Naive thymus-derived CD8-positive, alpha-beta T cell (primary cell): Measurements from ENCODE around the gene EFHC2. TPM values are rescaled to one million over a fixed set of nuclear protein-coding genes. Genes with fewer than 3 reads are reported as not detected.

Experiments used
- ATAC-seq, 2 donors: fragments of 150-1000 bp; cut with Tn5 transposase in 1 of 2; sonication (Bioruptor Pico), chemical (Tn5 transposase) in 1 of 2; 1 replicate in 1 of 2; 2 replicates in 1 of 2; pipeline ENCODE4 v1.10.0; 2021; ENCODE audit warnings: mild to moderate bottlenecking in 2 of 2, moderate library complexity in 2 of 2
- POLR2A ChIA-PET: fragments of 350-600 bp; sonication (Branson Sonifier 250); formaldehyde crosslinking; loops from one replicate; lab custom pipeline; 2021; ENCODE audit warnings: antibody characterized with exemption; lab: Charles Lee
- DNase-seq, 10 donors: peaks; one replicate each; pipeline versions ENCODE4 v3.0.0 to v3.0.0-alpha.2; 2020 to 2022
- H3K27ac Mint-ChIP-seq, 10 donors: one replicate each; pipeline ENCODE4 v1.8.0; 2020 to 2022; ENCODE audit warnings: mild to moderate bottlenecking in 10 of 10, mixed read lengths in 10 of 10, moderate library complexity in 4 of 10, inconsistent platforms in 1 of 10
- H3K27me3 Mint-ChIP-seq, 5 donors: one replicate each; pipeline ENCODE4 v1.8.0; 2021 to 2022; ENCODE audit warnings: mixed read lengths in 5 of 5
- H3K36me3 Mint-ChIP-seq, 3 donors: one replicate each; pipeline ENCODE4 v1.8.0; 2020 to 2022; ENCODE audit warnings: mixed read lengths in 3 of 3, mild to moderate bottlenecking in 2 of 3, inconsistent platforms in 1 of 3
- H3K4me1 Mint-ChIP-seq, 4 donors: one replicate each; pipeline ENCODE4 v1.8.0; 2021 to 2022; ENCODE audit warnings: mixed read lengths in 4 of 4
- H3K4me3 Mint-ChIP-seq, 10 donors: one replicate each; pipeline ENCODE4 v1.8.0; 2020 to 2022; ENCODE audit warnings: mild to moderate bottlenecking in 10 of 10, mixed read lengths in 10 of 10, moderate library complexity in 6 of 10, inconsistent platforms in 1 of 10
- H3K9me3 Mint-ChIP-seq, 9 donors: one replicate each; pipeline ENCODE4 v1.8.0; 2020 to 2022; ENCODE audit warnings: mixed read lengths in 9 of 9, mild to moderate bottlenecking in 3 of 9, inconsistent platforms in 1 of 9, moderate library complexity in 1 of 9
- polyA plus RNA-seq, 3 donors: library from polyadenylated mRNA; unstranded; fragments of 300-500 nt; fragmentation: Illumina TruSeq; gene quantifications; one replicate each; pipeline ENCODE4 v1.2.3, GENCODE V29; 2021
- total RNA-seq, 8 experiments: library from RNA in 2 of 8; stranded (reverse) in 2 of 8; gene quantifications; one replicate each; pipeline ENCODE4 v1.2.3 and lab custom pipeline; 2021 to 2026

Gene EFHC2
- total and polyA plus RNA-seq, 5 experiments from 2014 or later: 2.0 to 3.5 (median 3.1) TPM

GRCh38 chrX:44173219-44173618 is 170.3 kb downstream of the EFHC2 start:
- Mint-ChIP-seq H3K9me3 (peaks cover 0 to 13% (median 5%) of the 10 kb centered on the region in 9 donors), H3K36me3 (peaks cover 20 to 41% (median 22%) of the 10 kb centered on the region in 3 donors), H3K27me3 (no peaks in the 10 kb centered on the region), H3K27ac (no peak overlapping the region), H3K4me3 (no peak overlapping the region), H3K4me1 (no peaks in the 10 kb centered on the region)
- DNase-seq (no peak), ATAC-seq (no peak)
- POLR2A ChIA-PET: no interaction called here

GRCh38 chrX:44167116-44167515 is 176.4 kb downstream of the EFHC2 start:
- ATAC-seq (no peak), DNase-seq (no peak)
- Mint-ChIP-seq H3K9me3 (no peaks in the 10 kb centered on the region), H3K27me3 (no peaks in the 10 kb centered on the region), H3K27ac (peak overlapping the region in 1 of 10 donors; percentile 58), H3K36me3 (peaks cover 6 to 15% (median 9%) of the 10 kb centered on the region in 3 donors), H3K4me1 (peaks cover 0 to 5% (median 0%) of the 10 kb centered on the region in 4 donors), H3K4me3 (no peak overlapping the region)
- POLR2A ChIA-PET: no interaction called here

GRCh38 chrX:44162964-44163475 is 180.5 kb downstream of the EFHC2 start:
- no peak for DNase-seq
- no peaks in the 10 kb centered on the region for H3K9me3 Mint-ChIP-seq
- POLR2A ChIA-PET: no interaction called here
- ATAC-seq: no peak
- H3K27ac Mint-ChIP-seq: no peak overlapping the region
- no peaks in the 10 kb centered on the region for H3K27me3 Mint-ChIP-seq
- H3K36me3 Mint-ChIP-seq: peaks cover 6 to 14% (median 14%) of the 10 kb centered on the region in 3 donors
- no peak overlapping the region for H3K4me3 Mint-ChIP-seq
- H3K4me1 Mint-ChIP-seq: peaks cover 0 to 5% (median 0%) of the 10 kb centered on the region in 4 donors

GRCh38 chrX:44157858-44158257 is 185.6 kb downstream of the EFHC2 start:
- Mint-ChIP-seq H3K4me1 (peaks cover 0 to 3% (median 0%) of the 10 kb centered on the region in 4 donors), H3K36me3 (peaks cover 7 to 11% (median 10%) of the 10 kb centered on the region in 3 donors), H3K27me3 (no peaks in the 10 kb centered on the region), H3K27ac (peak overlapping the region in 1 of 10 donors; percentile 8), H3K9me3 (no peaks in the 10 kb centered on the region), H3K4me3 (no peak overlapping the region)
- no peak for ATAC-seq
- no peak for DNase-seq
- POLR2A ChIA-PET: no interaction called here

GRCh38 chrX:44157283-44157682 is 186.2 kb downstream of the EFHC2 start:
- ATAC-seq: no peak
- no peak for DNase-seq
- no peaks in the 10 kb centered on the region for H3K4me1 Mint-ChIP-seq
- POLR2A ChIA-PET: no interaction called here
- H3K4me3 Mint-ChIP-seq: no peak overlapping the region
- H3K9me3 Mint-ChIP-seq: no peaks in the 10 kb centered on the region
- no peaks in the 10 kb centered on the region for H3K27me3 Mint-ChIP-seq
- H3K27ac Mint-ChIP-seq: no peak overlapping the region
- peaks cover 3 to 6% (median 6%) of the 10 kb centered on the region in 3 donors for H3K36me3 Mint-ChIP-seq

GRCh38 chrX:44156726-44157125 is 186.7 kb downstream of the EFHC2 start:
- DNase-seq (no peak), ATAC-seq (no peak)
- Mint-ChIP-seq H3K27ac (no peak overlapping the region), H3K36me3 (peaks cover 3 to 6% (median 6%) of the 10 kb centered on the region in 3 donors), H3K27me3 (no peaks in the 10 kb centered on the region), H3K4me1 (no peaks in the 10 kb centered on the region), H3K9me3 (no peaks in the 10 kb centered on the region), H3K4me3 (no peak overlapping the region)
- POLR2A ChIA-PET: no interaction called here

- Mint-ChIP-seq H3K9me3 (no peaks in the 10 kb centered on the region), H3K27ac (no peak overlapping the region), H3K4me1 (no peaks in the 10 kb centered on the region), H3K27me3 (no peaks in the 10 kb centered on the region), H3K36me3 (peaks cover 1 to 4% (median 3%) of the 10 kb centered on the region in 3 donors), H3K4me3 (no peak overlapping the region)
- ATAC-seq (no peak), DNase-seq (no peak)
- POLR2A ChIA-PET: no interaction called here
These were observed 188.3 kb downstream of the EFHC2 start for GRCh38 chrX:44155126-44155525.

- no peak for DNase-seq
These were observed 190.6 kb downstream of the EFHC2 start for GRCh38 chrX:44152852-44153251.

GRCh38 chrX:44147130-44147529 is 196.3 kb downstream of the EFHC2 start:
- DNase-seq: no peak
- no peaks in the 10 kb centered on the region for H3K27me3 Mint-ChIP-seq
- no peak overlapping the region for H3K27ac Mint-ChIP-seq
- no peak for ATAC-seq
- POLR2A ChIA-PET: no interaction called here
- H3K9me3 Mint-ChIP-seq: no peaks in the 10 kb centered on the region
- no peak overlapping the region for H3K4me3 Mint-ChIP-seq
- peaks cover 0 to 18% (median 4%) of the 10 kb centered on the region in 3 donors for H3K36me3 Mint-ChIP-seq
- H3K4me1 Mint-ChIP-seq: no peaks in the 10 kb centered on the region

More at GRCh38 chrX:44152852-44153251, 190.6 kb downstream of the EFHC2 start:
- no peak for ATAC-seq
- Mint-ChIP-seq H3K36me3 (peaks cover 3 to 10% (median 4%) of the 10 kb centered on the region in 3 donors), H3K27ac (peak overlapping the region in 1 of 10 donors; percentile 7), H3K27me3 (no peaks in the 10 kb centered on the region), H3K9me3 (no peaks in the 10 kb centered on the region), H3K4me3 (no peak overlapping the region), H3K4me1 (no peaks in the 10 kb centered on the region)
- POLR2A ChIA-PET: no interaction called here

GRCh38 chrX:44144177-44144945 is 199.1 kb downstream of the EFHC2 start:
- POLR2A ChIA-PET: no interaction called here
- no peak overlapping the region for H3K27ac Mint-ChIP-seq
- DNase-seq (no peak), ATAC-seq (no peak)
- H3K27me3 Mint-ChIP-seq: no peaks in the 10 kb centered on the region
- H3K4me1 Mint-ChIP-seq: no peaks in the 10 kb centered on the region
- peaks cover 0 to 15% (median 4%) of the 10 kb centered on the region in 3 donors for H3K36me3 Mint-ChIP-seq
- no peak overlapping the region for H3K4me3 Mint-ChIP-seq
- peaks cover 0 to 13% (median under 1%) of the 10 kb centered on the region in 9 donors for H3K9me3 Mint-ChIP-seq

- Mint-ChIP-seq H3K27me3 (no peaks in the 10 kb centered on the region), H3K9me3 (peaks cover 0 to 24% (median 5%) of the 10 kb centered on the region in 9 donors), H3K4me3 (no peak overlapping the region), H3K4me1 (no peaks in the 10 kb centered on the region), H3K27ac (no peak overlapping the region), H3K36me3 (peaks cover 0 to 11% (median 4%) of the 10 kb centered on the region in 3 donors)
- no peak for ATAC-seq
- no peak for DNase-seq
- POLR2A ChIA-PET: no interaction called here
These were observed 200.3 kb downstream of the EFHC2 start for GRCh38 chrX:44143061-44143602.

- Mint-ChIP-seq H3K9me3 (no peaks in the 10 kb centered on the region), H3K27ac (no peak overlapping the region), H3K4me1 (no peaks in the 10 kb centered on the region), H3K27me3 (peaks cover 0 to 2% (median 0%) of the 10 kb centered on the region in 5 donors), H3K36me3 (peaks cover 0 to 5% (median 0%) of the 10 kb centered on the region in 3 donors), H3K4me3 (no peak overlapping the region)
- DNase-seq (no peak), ATAC-seq (no peak)
- POLR2A ChIA-PET: no interaction called here
These were observed 213.3 kb downstream of the EFHC2 start for GRCh38 chrX:44130189-44130588.

GRCh38 chrX:44113337-44113736 is 230.1 kb downstream of the EFHC2 start:
- ATAC-seq (no peak), DNase-seq (no peak)
- POLR2A ChIA-PET: no interaction called here
- H3K4me1 Mint-ChIP-seq: no peaks in the 10 kb centered on the region
- H3K9me3 Mint-ChIP-seq: peaks cover 0 to 12% (median 0%) of the 10 kb centered on the region in 9 donors
- H3K4me3 Mint-ChIP-seq: no peak overlapping the region
- H3K27ac Mint-ChIP-seq: no peak overlapping the region
- H3K27me3 Mint-ChIP-seq: no peaks in the 10 kb centered on the region
- no peaks in the 10 kb centered on the region for H3K36me3 Mint-ChIP-seq
